Measurements from ENCODE around the gene DRICH1. TPM values are rescaled to one million over a fixed set of nuclear protein-coding genes. Genes with fewer than 3 reads are reported as not detected.
"Not testable (repeated sequence)": the region's sequence is repeated elsewhere in the genome, so short reads cannot be mapped to it uniquely, and the experiment has no call there.

DRICH1 gene
- total RNA-seq, 1 experiment from 2014 or later: not detected

GRCh38 chr22:23673826-23674690 lies 41.9 kb upstream of the DRICH1 start:
- H3K4me3 ChIP-seq (ENCODE audit: low read depth in 2 of 2, low read length in 2 of 2): no peak overlapping the region
- H3K36me3 ChIP-seq (ENCODE audit: control insufficient read depth, insufficient read depth, low read length): no peaks in the 10 kb centered on the region
- DNase-seq (ENCODE audit: low read depth, low spot score): no peak
- intact Hi-C loops (cut with micrococcal nuclease; ENCODE audit: unreplicated experiment): no loop called here
- POLR2A ChIA-PET: interaction anchor here (0.6 kb wide), 1 partner anchor 49 kb away, joined by 4 read pairs; no protein-coding TSS in a partner anchor
- TF ChIP-seq, protein P1, sequence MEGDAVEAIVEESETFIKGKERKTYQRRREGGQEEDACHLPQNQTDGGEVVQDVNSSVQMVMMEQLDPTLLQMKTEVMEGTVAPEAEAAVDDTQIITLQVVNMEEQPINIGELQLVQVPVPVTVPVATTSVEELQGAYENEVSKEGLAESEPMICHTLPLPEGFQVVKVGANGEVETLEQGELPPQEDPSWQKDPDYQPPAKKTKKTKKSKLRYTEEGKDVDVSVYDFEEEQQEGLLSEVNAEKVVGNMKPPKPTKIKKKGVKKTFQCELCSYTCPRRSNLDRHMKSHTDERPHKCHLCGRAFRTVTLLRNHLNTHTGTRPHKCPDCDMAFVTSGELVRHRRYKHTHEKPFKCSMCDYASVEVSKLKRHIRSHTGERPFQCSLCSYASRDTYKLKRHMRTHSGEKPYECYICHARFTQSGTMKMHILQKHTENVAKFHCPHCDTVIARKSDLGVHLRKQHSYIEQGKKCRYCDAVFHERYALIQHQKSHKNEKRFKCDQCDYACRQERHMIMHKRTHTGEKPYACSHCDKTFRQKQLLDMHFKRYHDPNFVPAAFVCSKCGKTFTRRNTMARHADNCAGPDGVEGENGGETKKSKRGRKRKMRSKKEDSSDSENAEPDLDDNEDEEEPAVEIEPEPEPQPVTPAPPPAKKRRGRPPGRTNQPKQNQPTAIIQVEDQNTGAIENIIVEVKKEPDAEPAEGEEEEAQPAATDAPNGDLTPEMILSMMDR (IDR thresholded peaks at IDR 0.05): no peak
- TF ChIP-seq TCF7L2 (IDR thresholded peaks at IDR 0.05; ENCODE audit: low read depth, low read length) (no peak), SIN3A (IDR thresholded peaks at IDR 0.05; ENCODE audit: borderline replicate concordance, insufficient read depth, low read depth, low read length) (no peak), POLR2AphosphoS5 (IDR thresholded peaks at IDR 0.05; ENCODE audit: low read depth, low read length) (no peak)
- TF ChIP-seq, protein P2, sequence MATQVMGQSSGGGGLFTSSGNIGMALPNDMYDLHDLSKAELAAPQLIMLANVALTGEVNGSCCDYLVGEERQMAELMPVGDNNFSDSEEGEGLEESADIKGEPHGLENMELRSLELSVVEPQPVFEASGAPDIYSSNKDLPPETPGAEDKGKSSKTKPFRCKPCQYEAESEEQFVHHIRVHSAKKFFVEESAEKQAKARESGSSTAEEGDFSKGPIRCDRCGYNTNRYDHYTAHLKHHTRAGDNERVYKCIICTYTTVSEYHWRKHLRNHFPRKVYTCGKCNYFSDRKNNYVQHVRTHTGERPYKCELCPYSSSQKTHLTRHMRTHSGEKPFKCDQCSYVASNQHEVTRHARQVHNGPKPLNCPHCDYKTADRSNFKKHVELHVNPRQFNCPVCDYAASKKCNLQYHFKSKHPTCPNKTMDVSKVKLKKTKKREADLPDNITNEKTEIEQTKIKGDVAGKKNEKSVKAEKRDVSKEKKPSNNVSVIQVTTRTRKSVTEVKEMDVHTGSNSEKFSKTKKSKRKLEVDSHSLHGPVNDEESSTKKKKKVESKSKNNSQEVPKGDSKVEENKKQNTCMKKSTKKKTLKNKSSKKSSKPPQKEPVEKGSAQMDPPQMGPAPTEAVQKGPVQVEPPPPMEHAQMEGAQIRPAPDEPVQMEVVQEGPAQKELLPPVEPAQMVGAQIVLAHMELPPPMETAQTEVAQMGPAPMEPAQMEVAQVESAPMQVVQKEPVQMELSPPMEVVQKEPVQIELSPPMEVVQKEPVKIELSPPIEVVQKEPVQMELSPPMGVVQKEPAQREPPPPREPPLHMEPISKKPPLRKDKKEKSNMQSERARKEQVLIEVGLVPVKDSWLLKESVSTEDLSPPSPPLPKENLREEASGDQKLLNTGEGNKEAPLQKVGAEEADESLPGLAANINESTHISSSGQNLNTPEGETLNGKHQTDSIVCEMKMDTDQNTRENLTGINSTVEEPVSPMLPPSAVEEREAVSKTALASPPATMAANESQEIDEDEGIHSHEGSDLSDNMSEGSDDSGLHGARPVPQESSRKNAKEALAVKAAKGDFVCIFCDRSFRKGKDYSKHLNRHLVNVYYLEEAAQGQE (IDR thresholded peaks at IDR 0.05; ENCODE audit: insufficient read depth in 1 of 2, low read depth in 2 of 2, low read length in 1 of 2): no peak
- CTCF ChIA-PET: no interaction called here
- in situ Hi-C loops (cut with HindIII; ENCODE audit: low pct_unique_long_range_greater_than_20kb, low sequenced_read_pairs): no loop called here
- H3K9me3 ChIP-seq (ENCODE audit: control insufficient read depth, insufficient read depth, low read depth, low read length): no peaks in the 10 kb centered on the region
- H3K27me3 ChIP-seq (ENCODE audit: control insufficient read depth, insufficient read depth, low read length): no peaks in the 10 kb centered on the region
- no peak for ATAC-seq
- H3K27ac ChIP-seq (ENCODE audit: low read length): no peak overlapping the region
- H3K4me1 ChIP-seq (ENCODE audit: control insufficient read depth, insufficient read depth, low read length): no peaks in the 10 kb centered on the region
- no TSS peak for BruUV-seq (replicated peaks)

- no peak overlapping the region for H3K4me3 ChIP-seq (ENCODE audit: low read depth in 2 of 2, low read length in 2 of 2)
- no peaks in the 10 kb centered on the region for H3K4me1 ChIP-seq (ENCODE audit: control insufficient read depth, insufficient read depth, low read length)
- no peaks in the 10 kb centered on the region for H3K9me3 ChIP-seq (ENCODE audit: control insufficient read depth, insufficient read depth, low read depth, low read length)
- no peaks in the 10 kb centered on the region for H3K27me3 ChIP-seq (ENCODE audit: control insufficient read depth, insufficient read depth, low read length)
- no peaks in the 10 kb centered on the region for H3K36me3 ChIP-seq (ENCODE audit: control insufficient read depth, insufficient read depth, low read length)
- BruUV-seq (replicated peaks): no TSS peak
- ChIA-PET CTCF (no interaction called here), POLR2A (interaction anchor here (0.6 to 0.7 kb wide), 3 partner anchors 11 to 50 kb away, joined by 3 to 4 read pairs (median 3); no protein-coding TSS in a partner anchor)
- intact Hi-C loops (cut with micrococcal nuclease; ENCODE audit: unreplicated experiment): no loop called here
- H3K27ac ChIP-seq (ENCODE audit: low read length): no peak overlapping the region
- TF ChIP-seq POLR2AphosphoS5 (IDR thresholded peaks at IDR 0.05; ENCODE audit: low read depth, low read length) (no peak), SIN3A (IDR thresholded peaks at IDR 0.05; ENCODE audit: borderline replicate concordance, insufficient read depth, low read depth, low read length) (no peak), TCF7L2 (IDR thresholded peaks at IDR 0.05; ENCODE audit: low read depth, low read length) (no peak)
- TF ChIP-seq, protein P2 (IDR thresholded peaks at IDR 0.05; ENCODE audit: insufficient read depth in 1 of 2, low read depth in 2 of 2, low read length in 1 of 2): no peak
- DNase-seq (ENCODE audit: low read depth, low spot score) (no peak), ATAC-seq (no peak)
- in situ Hi-C loops (cut with HindIII; ENCODE audit: low pct_unique_long_range_greater_than_20kb, low sequenced_read_pairs): no loop called here
Measured at GRCh38 chr22:23673050-23673620, 41.0 kb upstream of the DRICH1 start.

- in situ Hi-C loops (cut with HindIII; ENCODE audit: low pct_unique_long_range_greater_than_20kb, low sequenced_read_pairs); H3K4me1 ChIP-seq (ENCODE audit: control insufficient read depth, insufficient read depth, low read length); intact Hi-C loops (cut with micrococcal nuclease; ENCODE audit: unreplicated experiment): not testable (repeated sequence)
Measured at GRCh38 chr22:23672307-23673049, 40.4 kb upstream of the DRICH1 start.

More at GRCh38 chr22:23672307-23673049, 40.4 kb upstream of the DRICH1 start:
- BruUV-seq (replicated peaks); H3K27me3 ChIP-seq (ENCODE audit: control insufficient read depth, insufficient read depth, low read length); ATAC-seq; H3K36me3 ChIP-seq (ENCODE audit: control insufficient read depth, insufficient read depth, low read length); DNase-seq (ENCODE audit: low read depth, low spot score); H3K27ac ChIP-seq (ENCODE audit: low read length); H3K4me3 ChIP-seq (ENCODE audit: low read depth in 2 of 2, low read length in 2 of 2); H3K9me3 ChIP-seq (ENCODE audit: control insufficient read depth, insufficient read depth, low read depth, low read length); CTCF ChIA-PET: not testable (repeated sequence)
- POLR2A ChIA-PET: interaction anchor here (0.7 kb wide), 1 partner anchor 11 kb away, joined by 3 read pairs; no protein-coding TSS in a partner anchor
